Measurements from ENCODE around the gene SLC24A4.

Gene SLC24A4

DNA sequence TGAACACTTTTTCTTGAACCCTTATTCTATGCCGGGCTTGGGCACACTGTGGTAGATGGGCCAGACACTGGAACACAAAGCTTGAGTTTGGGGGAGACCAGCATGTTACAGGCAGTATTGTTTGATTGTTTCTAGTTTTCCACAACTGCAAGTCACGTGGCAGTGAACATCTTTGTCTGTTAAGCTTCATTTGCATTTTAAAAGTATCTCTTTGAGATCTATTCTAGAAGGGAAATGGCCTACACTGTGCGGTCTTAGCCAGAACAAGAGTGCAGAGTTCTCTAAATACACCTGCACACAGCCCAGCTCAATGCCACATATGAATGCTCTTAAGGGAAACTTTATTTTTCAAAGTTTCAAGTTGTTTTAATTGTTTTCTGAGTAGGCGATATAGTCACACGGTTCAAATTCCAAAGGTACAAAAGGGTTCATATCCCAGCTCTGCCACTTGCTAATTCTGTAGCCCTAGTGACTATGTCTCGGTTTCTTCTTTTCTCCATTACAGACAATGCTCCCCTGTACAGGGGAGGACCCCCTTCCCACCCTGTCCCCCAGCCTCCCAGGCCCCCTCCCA lies 215.5 kb downstream of the SLC24A4 start:
- no peak for DNase-seq (ENCODE audit: extremely low read depth in 1 of 2, low read depth in 1 of 2)

DNA sequence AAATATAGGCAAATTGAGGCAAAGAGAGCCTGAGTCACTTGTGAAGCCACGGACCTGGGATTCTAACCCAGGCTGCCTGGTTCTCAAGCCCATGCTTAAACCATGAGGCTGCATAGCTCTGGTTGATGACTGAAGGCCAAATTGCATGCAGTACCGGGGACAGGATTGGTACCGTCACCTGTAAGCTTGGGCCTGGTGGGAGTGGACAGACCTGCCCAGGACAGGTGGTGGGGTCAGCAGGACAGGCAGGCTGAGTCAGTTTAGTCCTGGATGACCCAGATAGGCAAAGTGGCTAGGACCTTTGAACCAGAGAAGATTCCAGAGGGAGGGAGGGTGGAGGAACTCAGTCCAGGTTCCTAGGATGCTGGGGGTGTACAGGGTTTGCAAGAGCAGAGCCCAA lies 216.5 kb downstream of the SLC24A4 start:
- DNase-seq (ENCODE audit: extremely low read depth in 1 of 2, low read depth in 1 of 2) = no peak

DNA sequence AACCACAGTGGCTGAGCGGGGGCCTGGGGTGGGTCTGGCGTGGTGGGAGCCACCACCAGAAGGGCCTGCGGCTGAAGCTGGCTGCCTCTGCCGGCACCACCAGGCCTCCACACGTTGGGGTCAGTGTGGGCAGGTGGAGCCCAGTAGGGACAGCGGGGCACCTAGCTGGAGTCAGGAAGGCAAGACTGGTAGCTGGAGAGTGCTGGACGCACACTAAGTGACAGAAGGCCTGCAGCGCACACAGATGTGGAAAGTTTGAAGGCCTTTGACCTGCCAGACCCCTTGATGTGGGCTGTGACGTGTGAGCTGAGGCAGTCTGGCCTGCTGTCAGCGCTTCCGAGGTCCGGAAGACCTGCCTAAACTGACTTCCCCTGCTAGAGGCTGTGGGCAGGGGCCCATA lies 216.9 kb downstream of the SLC24A4 start:
- DNase-seq (ENCODE audit: extremely low read depth in 1 of 2, low read depth in 1 of 2) = no peak

DNA sequence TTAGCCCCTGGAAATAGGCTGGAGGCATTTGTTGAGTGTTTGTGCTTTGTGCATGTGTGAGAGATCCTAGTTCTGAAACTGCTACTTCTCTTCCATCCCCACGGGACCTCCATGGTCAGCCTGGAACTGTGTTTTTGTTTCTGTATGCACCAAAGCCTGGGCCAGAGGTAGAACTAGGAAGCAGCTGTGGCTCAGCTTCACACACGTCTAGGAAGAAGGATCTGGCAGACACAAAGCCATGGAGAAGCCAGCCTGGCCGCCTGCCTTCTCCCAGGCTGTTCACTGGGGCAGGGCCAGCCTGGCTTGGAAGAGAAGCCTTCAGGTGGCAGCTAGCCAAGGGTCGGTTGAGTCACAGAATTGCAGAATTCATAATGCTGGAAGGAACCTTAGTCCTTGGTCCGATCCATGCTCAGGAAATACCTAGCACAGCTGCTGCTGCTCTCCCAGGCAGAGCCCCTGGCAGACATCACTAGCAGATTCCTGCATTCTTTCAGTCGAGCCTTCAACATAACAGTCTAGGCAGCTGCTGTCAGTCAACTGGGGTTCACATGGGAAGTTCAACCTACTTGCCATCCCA lies 217.6 kb downstream of the SLC24A4 start:
- no peak for DNase-seq (ENCODE audit: extremely low read depth in 1 of 2, low read depth in 1 of 2)

DNA sequence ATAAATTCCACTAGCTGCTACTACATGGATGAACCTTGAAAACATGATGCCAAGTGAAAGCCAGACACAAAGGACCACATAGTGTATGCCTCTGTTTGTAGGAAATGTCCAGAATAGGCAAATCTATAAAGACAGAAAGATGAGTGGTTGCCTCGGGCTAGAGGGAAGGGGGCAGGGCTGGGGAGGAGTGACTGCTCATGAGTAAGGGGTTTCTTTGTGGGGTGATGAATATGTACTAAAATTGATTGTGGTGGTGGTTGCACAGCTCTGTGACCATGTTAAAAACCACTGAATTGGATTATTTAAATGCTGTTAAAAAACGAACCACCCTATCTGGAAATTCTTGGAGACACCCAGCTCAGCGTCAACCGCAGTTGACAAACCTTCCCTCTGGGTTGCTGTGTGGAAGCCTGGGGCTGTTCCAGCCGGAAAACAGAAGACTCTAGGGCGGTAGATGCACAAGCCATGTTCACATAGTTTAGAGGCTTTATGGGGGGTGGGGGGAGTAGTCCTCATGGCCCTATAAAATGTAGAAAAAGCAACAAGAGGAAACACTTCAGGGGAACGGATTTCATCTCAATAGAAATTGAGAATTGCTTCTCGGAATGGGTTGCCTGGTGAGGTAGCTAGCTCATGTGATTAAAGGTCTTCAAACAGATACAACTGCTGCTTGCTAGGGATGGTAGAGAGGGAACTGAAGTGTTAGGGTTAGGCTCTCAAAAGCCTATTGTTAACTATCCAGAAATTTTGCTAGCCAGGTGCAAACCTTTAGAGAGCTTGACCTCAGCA lies 220.0 kb downstream of the SLC24A4 start:
- DNase-seq (ENCODE audit: extremely low read depth in 1 of 2, low read depth in 1 of 2) = no peak

DNA sequence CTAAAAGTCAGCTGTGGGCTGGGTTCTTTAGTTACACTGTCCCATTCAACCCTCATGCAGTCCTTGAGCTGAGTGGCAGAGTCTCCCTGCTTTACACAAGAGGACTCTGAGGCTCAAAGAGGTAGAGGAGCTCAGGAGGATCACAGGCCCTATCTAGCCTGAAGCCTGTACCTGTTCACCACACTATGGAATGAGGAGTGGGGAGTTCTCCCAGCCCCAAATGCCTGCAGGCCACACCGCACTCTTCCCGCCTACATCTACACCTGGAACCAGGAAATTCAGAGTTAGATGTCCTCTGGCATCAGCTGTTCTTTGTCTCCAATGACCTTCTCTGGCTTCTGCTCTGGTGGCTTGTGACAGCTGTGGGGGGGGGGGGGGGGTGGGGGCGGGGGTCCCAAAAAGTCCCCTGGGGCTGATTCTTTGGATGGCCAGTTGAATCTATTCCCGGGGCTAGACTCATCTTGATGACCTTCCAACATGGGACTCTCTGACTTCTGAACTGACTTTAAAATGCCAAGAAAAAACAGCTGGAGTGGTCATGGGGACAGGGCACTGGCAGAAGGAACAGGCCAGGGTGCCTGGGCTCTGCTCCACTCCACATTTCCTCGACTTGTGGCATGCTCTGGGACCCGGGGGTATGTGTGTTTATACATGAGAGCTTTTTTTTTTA lies 221.2 kb downstream of the SLC24A4 start:
- no peak for DNase-seq (ENCODE audit: extremely low read depth in 1 of 2, low read depth in 1 of 2)

DNA sequence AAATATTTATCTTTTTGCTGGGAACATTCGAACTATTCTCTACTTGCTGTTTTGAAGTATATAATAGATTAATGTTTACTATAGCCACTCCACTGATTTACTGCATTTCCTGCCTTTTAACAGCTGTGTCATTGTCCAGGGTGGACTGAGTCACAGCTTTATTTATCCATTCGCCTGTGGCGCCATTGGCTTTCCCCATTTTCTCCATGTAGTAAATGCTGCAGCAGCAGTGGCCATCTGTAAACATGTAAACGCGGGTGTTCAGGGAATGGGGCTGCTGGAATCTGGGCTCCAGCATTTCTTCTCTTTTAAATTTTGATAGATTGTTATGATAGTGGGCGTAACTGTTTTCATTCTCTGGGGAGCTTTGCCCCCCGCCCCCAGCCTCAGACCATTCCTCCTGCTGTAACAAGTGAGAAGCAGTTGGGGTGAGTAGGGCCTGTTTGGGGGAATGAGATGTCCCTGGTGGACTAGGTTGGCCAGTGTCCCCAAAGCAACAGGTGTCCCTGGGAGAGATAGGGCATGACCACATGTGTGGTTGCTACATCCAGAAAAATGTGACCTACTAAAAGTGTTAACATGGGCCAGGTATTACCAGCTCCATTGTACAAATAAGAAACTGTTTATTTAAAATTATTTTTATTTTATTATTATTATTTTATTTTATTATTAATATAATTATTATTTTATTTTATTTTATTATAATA lies 223.5 kb downstream of the SLC24A4 start:
- DNase-seq (ENCODE audit: extremely low read depth in 1 of 2, low read depth in 1 of 2) = no peak

DNA sequence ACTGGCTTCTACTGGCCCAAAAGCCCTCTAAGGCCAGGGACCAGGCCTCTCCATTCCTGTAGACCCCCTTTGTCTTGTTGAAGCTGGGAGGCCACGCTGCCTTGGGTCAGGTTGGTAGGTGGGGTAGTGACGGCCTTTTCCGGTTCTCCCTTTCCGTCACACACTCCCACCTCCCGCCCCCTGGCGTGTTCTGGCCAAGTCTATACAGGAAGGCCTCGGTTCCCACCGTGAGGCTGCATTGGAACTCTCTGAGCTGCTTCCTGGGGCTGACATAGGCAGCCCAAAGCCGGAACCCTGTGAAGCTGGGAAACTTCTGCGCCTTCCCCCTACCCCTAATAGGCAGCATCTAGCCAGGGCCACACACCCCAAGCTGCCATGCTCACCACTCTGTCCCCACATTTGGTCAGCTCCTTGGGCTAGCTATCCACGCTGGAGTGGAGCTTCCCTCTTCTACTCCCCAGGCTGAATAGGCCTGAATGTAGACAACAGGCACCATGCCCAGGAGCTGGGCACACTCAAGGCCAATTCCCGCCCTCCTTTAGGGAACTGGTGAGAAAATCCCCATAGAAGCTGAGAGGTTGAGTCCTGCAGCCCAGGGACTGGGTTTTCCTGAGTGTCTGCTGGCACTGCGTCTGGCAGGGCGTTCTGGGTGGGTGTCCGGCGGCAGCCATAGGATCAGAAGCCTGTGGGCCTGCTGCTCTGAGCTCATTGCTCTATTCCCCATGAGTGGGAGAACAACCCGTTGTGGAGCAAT lies 226.3 kb downstream of the SLC24A4 start:
- no peak for DNase-seq (ENCODE audit: extremely low read depth in 1 of 2, low read depth in 1 of 2)

DNA sequence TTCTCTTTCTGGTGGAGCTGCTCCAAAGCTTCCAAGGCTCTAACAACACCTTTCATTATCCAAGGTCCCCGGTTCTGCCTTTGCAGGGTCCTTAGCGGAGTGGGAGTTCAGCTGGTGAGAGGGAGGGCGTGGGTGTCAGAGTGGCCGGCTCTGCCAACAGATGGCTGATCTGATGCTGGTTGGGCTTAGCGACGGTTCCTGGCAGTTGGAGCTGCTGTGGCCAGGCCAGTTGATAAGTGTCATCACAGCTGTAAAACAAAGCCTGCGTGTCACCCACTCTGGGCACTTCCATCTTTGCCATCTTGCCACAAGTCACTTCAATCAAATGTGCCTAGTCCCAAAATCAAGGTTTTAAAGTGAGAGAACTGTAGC lies 226.9 kb downstream of the SLC24A4 start:
- no peak for DNase-seq (ENCODE audit: extremely low read depth in 1 of 2, low read depth in 1 of 2)
